Sciatic nerve (tissue), 2 donors: ENCODE results near the gene UGDH. TPM values are rescaled to one million over a fixed set of nuclear protein-coding genes. Genes with fewer than 3 reads are reported as not detected.
"Not testable (repeated sequence)": the region's sequence is repeated elsewhere in the genome, so short reads cannot be mapped to it uniquely, and the experiment has no call there.

Experiments used
- ATAC-seq: fragments of 200-7000 bp; cut with Tn5 transposase; one replicate; pipeline ENCODE4 v1.9.1; 2020; ENCODE audit warnings: mild to moderate bottlenecking, moderate library complexity
- DNase-seq: peaks from one replicate; pipeline ENCODE4 v3.0.0-alpha.2; 2020; ENCODE audit warnings: low spot score
- intact Hi-C: fragments of 100-400 bp; cut with DNase I; formaldehyde crosslinking; loops from one replicate; pipeline ENCODE4 v1.14.2; 2022
- total RNA-seq: library from RNA; stranded (reverse); fragmentation: NEBNext Ultra II Directional; extraction: Animal tissue kit (Norgen Biotek cat#: 25700); gene quantifications from one replicate; pipeline ENCODE4 v1.2.1, GENCODE V29; 2021
- donor health status: DM: no; HTN: no; CAD: no.
- donor health status: DM: no; HTN: no; CAD: no.

Gene UGDH
- total RNA-seq, 1 donor from 2014 or later, result 53.4 TPM

DNA sequence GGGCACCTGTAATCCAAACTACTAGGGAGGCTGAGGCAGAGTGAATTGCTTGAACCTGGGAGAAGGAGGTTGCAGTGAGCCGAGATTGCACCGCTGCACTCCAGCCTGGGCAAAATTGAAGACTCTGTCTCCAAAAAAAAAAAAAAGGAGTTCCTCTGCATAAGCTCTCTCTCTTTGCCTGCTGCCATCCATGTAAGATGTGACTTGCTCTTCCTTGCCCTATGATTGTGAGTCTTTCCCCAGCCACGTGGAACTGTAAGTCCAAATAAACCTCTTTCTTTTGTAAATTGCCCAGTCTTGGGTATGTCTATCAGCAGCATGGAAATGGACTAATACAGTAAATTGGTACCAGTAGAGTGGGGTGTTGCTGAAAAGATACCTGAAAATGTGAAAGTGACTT, 5.0 kb upstream of the UGDH start:
- ATAC-seq, DNase-seq, intact Hi-C loops: not testable (repeated sequence)

DNA sequence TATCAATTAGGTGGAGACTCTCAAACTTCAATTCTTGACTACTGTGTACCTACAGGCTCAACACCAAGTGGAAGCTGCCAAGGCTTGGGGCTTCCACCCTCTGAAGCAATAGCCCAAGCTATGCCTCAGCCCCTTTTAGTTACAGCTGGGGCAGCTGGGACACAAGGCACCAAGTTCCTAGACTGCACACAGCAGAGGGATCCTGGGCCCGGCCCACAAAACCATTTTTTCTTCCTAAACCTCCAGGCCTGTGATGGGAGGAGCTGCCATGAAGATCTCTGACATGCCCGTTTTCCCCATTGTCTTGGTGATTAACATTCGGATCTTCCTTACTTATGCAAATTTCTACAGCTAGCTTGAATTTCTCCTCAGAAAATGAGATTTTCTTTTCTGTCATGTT, 3.4 kb upstream of the UGDH start:
- ATAC-seq (no peak), DNase-seq (no peak)
- intact Hi-C loops, result no loop called here

GRCh38 chr4:39529534-39529933, 2.3 kb upstream of the UGDH start:
- DNase-seq (no peak), ATAC-seq (no peak)
- intact Hi-C loops, result no loop called here

DNA sequence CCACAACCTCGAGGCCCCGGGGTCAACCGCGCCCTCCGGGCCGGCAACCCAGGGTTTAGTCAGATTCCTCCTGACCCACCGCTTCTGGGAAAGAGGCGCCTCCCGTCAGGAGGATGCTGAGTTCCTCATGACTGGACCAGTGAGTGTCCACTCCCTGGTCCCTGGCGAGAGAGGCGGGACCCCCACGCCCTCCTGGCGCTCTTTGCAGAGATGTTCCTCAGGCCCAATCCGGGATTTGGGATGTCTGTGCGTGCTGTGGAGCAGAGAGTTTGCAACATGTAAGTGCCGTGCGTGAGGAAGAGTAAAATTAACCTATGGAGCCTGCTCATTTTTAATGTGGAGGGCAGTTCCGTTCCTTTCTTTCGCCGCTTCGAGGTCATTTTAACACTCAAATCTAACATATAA, 824 bp upstream of the UGDH start:
- DNase-seq (peak; percentile 92), ATAC-seq (peak; percentile 80)
- intact Hi-C loops, result no loop called here

DNA sequence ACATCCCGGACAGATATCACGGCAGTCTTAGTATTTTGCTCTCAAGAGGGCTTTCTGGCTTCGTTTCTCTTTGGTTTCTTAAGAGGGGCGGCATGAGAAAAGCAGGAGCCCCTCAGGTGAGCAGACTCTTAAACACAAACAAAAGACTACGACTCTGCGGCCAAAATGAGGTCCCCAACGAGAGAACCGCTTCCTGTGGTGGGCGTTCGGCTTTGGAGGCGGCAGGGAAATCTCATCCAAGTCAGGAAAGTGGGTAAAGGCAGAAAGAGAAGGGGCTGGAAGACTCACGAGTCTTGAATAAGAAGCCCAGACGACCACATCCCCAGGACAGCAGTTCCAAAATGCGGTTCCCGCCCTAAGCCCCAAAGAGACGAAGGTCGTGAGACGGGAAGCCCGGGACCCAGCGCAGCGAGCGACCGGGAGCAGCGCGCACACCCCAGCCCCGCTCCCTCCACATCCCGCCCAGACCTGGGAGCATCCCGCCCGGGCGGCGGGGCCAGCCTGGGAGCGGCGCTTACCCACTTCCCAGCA, 409 bp downstream of the UGDH start:
- DNase-seq (no peak), ATAC-seq (no peak)
- intact Hi-C loops, result no loop called here

GRCh38 chr4:39525822-39526690, 1.2 kb downstream of the UGDH start:
- DNase-seq (no peak), ATAC-seq (no peak)
- intact Hi-C loops, result no loop called here

DNA sequence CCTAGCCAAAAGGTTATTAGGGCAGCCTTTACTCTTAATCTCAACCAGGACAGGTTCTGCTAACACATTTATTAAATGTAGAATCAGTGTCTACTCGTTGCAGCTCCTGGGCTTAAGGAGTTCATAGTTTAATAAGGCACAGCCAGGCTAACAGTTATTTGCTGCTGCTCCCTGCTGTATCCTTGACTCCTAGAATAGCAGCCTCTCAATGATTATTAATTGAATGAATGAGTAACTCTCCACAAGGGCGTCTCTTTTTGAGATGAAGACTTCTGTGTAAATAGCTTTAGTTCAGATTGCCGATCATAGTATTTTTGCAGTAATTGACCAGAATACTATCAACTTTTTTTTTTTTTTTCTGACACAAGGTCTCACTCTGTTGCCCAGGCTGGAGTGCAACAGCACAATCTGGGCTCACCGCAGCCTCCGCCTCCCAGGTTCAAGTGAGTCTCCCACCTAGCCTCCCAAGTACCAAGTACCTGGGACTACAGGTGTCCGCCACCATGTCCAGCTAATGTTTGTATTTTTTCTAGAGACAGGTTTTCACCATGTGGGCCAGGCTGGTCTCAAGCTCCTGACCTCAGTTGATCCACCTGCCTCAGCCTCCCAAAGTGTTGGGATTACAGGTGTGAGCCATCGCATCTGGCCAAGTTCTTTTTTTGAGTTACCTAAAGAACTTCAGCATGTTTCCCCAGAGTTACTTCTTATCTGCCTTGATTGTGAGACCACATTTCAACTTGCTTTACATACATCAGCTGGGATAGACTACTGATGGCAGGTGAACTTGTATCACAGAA, 2.9 kb downstream of the UGDH start:
- no peak for ATAC-seq
- intact Hi-C loops, result no loop called here
- DNase-seq, result no peak

DNA sequence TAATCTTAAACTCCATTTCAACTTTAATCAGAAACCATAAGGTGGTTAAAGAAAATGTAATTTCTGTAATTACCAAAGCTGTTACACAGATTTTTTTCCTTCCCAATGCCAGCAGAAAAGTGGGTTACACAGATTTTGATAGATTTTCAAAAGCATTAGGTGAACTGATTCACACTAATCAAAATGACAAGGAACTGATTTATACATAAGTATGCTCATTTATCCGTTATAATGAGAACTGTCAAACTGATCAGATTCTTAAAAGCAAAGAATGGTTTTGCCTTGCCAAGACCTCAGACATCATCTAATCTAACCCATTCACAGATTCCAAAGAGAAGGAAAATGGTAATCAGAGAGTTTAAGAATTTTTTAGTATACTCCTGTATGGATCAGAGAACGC, 5.2 kb downstream of the UGDH start:
- no peak for DNase-seq
- intact Hi-C loops, result no loop called here
- no peak for ATAC-seq

DNA sequence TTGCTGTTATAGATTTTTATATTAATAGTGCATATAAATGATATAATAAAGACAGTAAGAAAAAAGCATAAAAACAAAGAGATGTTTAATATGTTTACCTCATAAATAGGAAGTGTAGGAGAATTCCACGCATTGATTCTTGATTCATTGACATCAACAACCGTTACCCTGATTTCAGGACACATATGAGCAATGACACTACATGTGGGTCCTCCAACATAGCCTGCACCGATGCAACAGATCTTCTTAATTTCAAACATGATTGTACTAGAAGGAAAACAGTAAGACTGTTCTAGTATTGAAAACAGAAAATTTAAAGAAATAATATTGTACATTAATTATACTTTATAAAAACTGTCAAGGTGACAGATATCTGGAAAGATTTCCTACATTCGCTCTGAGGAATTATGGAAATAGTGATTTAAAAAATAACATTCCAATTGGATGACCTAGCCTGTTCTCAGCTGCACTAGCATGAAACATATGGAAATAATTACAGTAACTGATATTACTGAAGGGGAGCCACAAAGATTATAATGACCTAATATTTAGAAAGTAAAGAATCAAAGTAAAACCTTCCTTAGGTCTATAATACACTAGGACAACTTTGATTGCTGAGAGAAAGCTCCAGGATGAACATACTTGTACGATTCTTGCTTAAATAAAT, 5.9 kb downstream of the UGDH start:
- DNase-seq (no peak), ATAC-seq (peak; percentile 50)
- intact Hi-C loops, result no loop called here

- intact Hi-C loops, result no loop called here
- DNase-seq (no peak), ATAC-seq (no peak)
These were observed 8.8 kb downstream of the UGDH start for GRCh38 chr4:39518484-39518883.

- no peak for ATAC-seq
- intact Hi-C loops, result no loop called here
- no peak for DNase-seq
These were observed 10.8 kb downstream of the UGDH start for GRCh38 chr4:39516407-39516966.

GRCh38 chr4:39515669-39516401, 11.4 kb downstream of the UGDH start:
- DNase-seq, ATAC-seq, intact Hi-C loops: not testable (repeated sequence)

DNA sequence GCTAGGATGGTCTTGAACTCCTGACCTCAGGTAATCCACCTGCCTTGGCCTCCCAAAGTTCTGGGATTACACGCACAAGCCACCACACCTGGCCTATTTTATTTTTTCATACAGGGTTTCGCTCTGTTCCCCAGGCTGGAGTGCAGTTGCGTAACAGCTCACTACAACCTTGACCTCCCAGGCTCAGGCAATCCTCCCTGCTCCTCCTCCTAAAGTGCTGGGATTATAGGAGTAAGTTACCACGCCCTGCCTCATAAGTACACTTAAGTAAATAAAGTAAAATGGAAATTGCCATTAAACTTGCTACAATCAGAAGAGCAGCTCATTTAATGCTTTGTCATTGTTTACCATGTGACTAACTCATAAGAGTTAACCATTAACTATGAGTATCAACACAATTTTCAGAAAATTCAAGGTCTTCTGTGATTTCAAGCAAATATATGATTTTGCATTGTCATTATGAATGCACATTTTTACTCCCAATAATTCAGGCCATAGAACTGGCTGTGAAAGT, 12.3 kb downstream of the UGDH start:
- intact Hi-C loops, result no loop called here
- ATAC-seq (no peak), DNase-seq (no peak)

DNA sequence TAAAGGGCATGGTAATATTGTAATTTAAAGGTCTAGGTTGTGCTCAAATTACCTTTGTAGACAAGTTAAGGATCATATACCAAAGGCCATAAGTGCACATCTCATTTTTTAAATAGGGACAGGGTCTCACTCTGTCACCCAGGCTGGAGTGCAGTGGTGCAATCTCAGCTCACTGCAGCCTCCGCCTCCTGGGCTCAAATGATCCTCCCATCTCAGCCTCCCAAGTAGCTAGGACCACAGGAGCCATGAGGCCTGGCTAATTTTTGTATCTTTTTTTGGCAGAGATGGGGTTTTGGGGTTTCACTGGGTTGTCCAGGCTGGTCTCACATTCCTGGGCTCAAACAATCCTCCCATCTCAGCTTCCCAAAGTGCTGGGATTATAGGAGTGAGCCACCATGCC, 13.0 kb downstream of the UGDH start:
- intact Hi-C loops, ATAC-seq, DNase-seq: not testable (repeated sequence)

DNA sequence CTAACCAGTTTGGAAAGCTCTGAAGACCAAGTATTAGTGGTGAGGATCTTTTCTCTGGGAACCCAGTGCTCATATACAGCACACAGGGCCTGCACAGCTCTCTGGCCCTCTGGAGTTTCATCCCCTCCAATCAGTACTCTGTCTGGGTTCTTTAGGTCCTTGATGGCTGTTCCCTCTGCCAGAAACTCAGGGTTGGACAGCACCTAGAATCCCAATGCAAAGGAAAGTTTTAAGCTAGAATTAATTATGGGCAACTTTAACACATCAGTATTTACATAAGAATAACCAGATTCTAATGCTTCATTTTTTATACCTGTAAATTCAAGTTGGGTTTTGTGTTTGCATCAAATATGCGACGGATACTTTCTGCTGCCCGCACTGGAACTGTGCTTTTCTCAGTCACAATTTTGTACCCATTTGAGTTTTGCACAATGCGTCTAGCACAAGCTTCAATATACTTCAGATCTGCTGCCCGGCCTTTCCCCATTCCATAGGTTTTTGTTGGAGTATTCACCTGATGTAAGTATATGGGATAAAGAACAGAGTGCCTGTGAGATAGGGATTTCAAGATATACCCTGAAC, 16.8 kb downstream of the UGDH start:
- DNase-seq (no peak), ATAC-seq (no peak)
- intact Hi-C loops, result no loop called here

- DNase-seq (no peak), ATAC-seq (no peak)
- intact Hi-C loops, result no loop called here
These were observed 21.7 kb downstream of the UGDH start for GRCh38 chr4:39505581-39505980.

DNA sequence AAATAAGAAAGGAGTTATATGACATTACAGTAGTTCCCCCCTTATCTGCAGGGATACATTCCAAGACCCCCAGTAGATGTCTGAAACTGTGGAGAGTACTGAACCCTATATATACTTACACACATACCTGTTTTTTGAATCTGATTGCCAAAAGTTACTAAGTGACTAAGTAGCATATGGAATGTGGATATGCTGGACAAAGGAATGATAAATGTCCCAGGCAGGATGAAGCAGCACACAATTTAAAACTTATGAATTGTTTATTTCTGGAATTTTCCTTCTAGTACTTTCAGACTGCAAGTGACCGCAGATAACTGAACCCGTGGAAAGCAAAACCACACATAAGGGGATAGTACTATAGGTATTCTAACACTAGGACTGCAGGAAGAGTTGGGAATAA, 22.7 kb downstream of the UGDH start:
- DNase-seq, result no peak
- intact Hi-C loops, result no loop called here
- ATAC-seq, result no peak

DNA sequence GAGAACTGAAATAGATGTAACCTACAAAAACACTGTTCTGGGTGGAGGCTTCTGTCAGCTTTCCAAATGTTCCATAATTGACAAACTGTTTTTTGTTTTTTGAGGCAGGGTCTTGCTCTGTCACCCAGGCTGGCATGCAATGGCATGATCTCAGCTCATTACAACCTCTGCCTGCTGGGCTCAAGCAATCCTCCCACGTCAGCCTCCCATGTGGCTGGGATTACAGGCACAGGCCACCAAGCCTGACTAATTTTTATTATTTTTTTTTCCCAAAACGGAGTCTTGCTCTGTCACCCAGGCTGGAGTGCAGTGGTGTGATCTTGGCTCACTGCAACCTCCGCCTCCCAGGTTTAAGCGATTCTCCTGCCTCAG, 24.6 kb downstream of the UGDH start:
- DNase-seq, ATAC-seq, intact Hi-C loops: not testable (repeated sequence)
